OCI-LY7 (cell line): ENCODE measurements around the gene PIK3R6.

ENCODE experiments used
- EZH2phosphoT487 ChIP-seq: fragments of 200-600 bp; sonication (generic); IDR thresholded peaks from 2 replicates; pipeline ENCODE4 v1.6.1; 2018; ENCODE audit warnings: low read depth, borderline replicate concordance, mild to moderate bottlenecking, mixed run types, antibody characterized with exemption, low read length, moderate library complexity, mixed read lengths
- TF ChIP-seq, protein P1 (sequence below): fragments of 200-600 bp; sonication (generic); conservative IDR thresholded peaks from 2 replicates; pipeline ENCODE4 v1.5.1; 2014; ENCODE audit warnings: mild to moderate bottlenecking, antibody characterized with exemption, low read length, moderate library complexity, mixed read lengths

DNA sequence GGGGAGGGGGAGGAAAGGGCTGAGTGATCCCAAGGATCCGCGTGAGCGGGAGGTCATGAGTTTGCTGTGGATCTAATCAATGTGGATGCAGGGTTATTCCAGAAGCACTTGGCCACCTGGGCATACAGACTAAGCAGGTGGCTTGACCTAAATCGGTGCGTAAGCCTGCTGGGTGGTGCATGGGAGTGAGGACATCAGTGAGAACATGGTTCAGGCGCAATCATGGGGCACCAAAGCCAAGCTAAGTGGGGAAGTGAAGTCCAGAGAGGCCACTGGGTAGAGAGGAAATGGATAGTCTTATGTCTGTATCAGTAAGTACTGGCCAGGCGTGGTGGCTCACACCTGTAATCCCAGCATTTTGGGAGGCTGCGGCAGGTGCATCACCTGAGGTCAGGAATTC lies 49.4 kb downstream of the PIK3R6 start:
- TF ChIP-seq, protein P1, sequence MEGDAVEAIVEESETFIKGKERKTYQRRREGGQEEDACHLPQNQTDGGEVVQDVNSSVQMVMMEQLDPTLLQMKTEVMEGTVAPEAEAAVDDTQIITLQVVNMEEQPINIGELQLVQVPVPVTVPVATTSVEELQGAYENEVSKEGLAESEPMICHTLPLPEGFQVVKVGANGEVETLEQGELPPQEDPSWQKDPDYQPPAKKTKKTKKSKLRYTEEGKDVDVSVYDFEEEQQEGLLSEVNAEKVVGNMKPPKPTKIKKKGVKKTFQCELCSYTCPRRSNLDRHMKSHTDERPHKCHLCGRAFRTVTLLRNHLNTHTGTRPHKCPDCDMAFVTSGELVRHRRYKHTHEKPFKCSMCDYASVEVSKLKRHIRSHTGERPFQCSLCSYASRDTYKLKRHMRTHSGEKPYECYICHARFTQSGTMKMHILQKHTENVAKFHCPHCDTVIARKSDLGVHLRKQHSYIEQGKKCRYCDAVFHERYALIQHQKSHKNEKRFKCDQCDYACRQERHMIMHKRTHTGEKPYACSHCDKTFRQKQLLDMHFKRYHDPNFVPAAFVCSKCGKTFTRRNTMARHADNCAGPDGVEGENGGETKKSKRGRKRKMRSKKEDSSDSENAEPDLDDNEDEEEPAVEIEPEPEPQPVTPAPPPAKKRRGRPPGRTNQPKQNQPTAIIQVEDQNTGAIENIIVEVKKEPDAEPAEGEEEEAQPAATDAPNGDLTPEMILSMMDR: no peak
- TF ChIP-seq EZH2phosphoT487: no peak
